GM12878 (cell line): ENCODE data around the gene EIF2S2. TPM values are rescaled to one million over a fixed set of nuclear protein-coding genes. Genes with fewer than 3 reads are reported as not detected.

Source experiments
- ATAC-seq: fragments of 200-7000 bp; cut with Tn5 transposase; 3 replicates; pipeline ENCODE4 v1.9.1; 2020; ENCODE audit warnings: mild to moderate bottlenecking, moderate library complexity
- BruUV-seq: library from RNA; stranded (reverse); fragments of 400-500 nt; replicated peaks from 2 replicates; lab custom pipeline; 2021; lab: Mats Ljungman, UMichigan
- CTCF ChIA-PET: fragments of 300-600 bp; sonication (Branson Sonifier 250); formaldehyde crosslinking; extraction: SDS; loops from one replicate; lab custom pipeline; 2021; ENCODE audit warnings: inconsistent platforms; lab: Yijun Ruan, JAX
- POLR2A ChIA-PET: fragments of 350-600 bp; formaldehyde crosslinking; extraction: SDS; loops from one replicate; lab custom pipeline; 2021; ENCODE audit warnings: inconsistent platforms; lab: Charles Lee
- RAD21 ChIA-PET: fragments of 300-600 bp; sonication (Branson Sonifier 250); formaldehyde crosslinking; loops from one replicate; lab custom pipeline; 2023; ENCODE audit warnings: antibody characterized with exemption; ENCODE audit not compliant: unreplicated experiment; lab: Charles Lee
- SMC1A ChIA-PET: fragments of 300-600 bp; sonication (Branson Sonifier 250); formaldehyde crosslinking; loops from one replicate; lab custom pipeline; 2023; ENCODE audit not compliant: unreplicated experiment, uncharacterized antibody; lab: Charles Lee
- DNase-seq: peaks from one replicate; pipeline ENCODE4 v3.0.0-alpha.2; 2011; ENCODE audit warnings: low read depth, low spot score
- FAIRE-seq: peaks from 3 replicates; lab custom pipeline; 2011; peaks lifted over from hg19 to GRCh38; lab: Jason Lieb, UNC
- H2AFZ ChIP-seq: 2 replicates; pipeline ENCODE4 v1.6.0; 2011; ENCODE audit warnings: low read depth, low read length, control low read depth; ENCODE audit not compliant: control insufficient read depth
- H3K27ac ChIP-seq: 2 replicates; pipeline ENCODE4 v1.5.1; 2011; ENCODE audit warnings: control low read depth; ENCODE audit not compliant: control insufficient read depth, insufficient read depth
- H3K27me3 ChIP-seq, 2 experiments: replicated peaks in 1 of 2; 2 replicates each; pipeline versions ENCODE4 v1.6.0 to v1.6.1; 2011; ENCODE audit warnings: low read length in 1 of 2; ENCODE audit not compliant: control insufficient read depth in 2 of 2, insufficient read depth in 2 of 2
- H3K36me3 ChIP-seq, 2 experiments: 2 replicates each; pipeline ENCODE4 v1.5.1; 2011; ENCODE audit warnings: low read length in 1 of 2; ENCODE audit not compliant: control insufficient read depth in 2 of 2, insufficient read depth in 2 of 2
- H3K4me1 ChIP-seq: 2 replicates; pipeline ENCODE4 v1.6.1; 2011; ENCODE audit warnings: mild to moderate bottlenecking, low read length, moderate library complexity, mixed read lengths; ENCODE audit not compliant: control insufficient read depth, insufficient read depth
- H3K4me2 ChIP-seq: 2 replicates; pipeline ENCODE4 v1.6.0; 2011; ENCODE audit warnings: control low read depth; ENCODE audit not compliant: control insufficient read depth, insufficient read depth
- H3K4me3 ChIP-seq: fragments of 200-600 bp; sonication (generic); 2 replicates; pipeline ENCODE4 v1.5.1; 2016
- H3K79me2 ChIP-seq: 2 replicates; pipeline ENCODE4 v1.6.0; 2011; ENCODE audit warnings: low read length; ENCODE audit not compliant: control insufficient read depth, insufficient read depth
- H3K9ac ChIP-seq: 2 replicates; pipeline ENCODE4 v1.8.0; 2011; ENCODE audit warnings: low read length, control low read depth, mixed read lengths; ENCODE audit not compliant: control insufficient read depth, insufficient read depth
- H3K9me3 ChIP-seq: replicated peaks from 3 replicates; pipeline ENCODE4 v1.5.1; 2011; ENCODE audit warnings: mild to moderate bottlenecking, low read length; ENCODE audit not compliant: control insufficient read depth, insufficient read depth
- H4K20me1 ChIP-seq: 2 replicates; pipeline ENCODE4 v1.6.0; 2011; ENCODE audit not compliant: control insufficient read depth, insufficient read depth
- BCL3 ChIP-seq: IDR thresholded peaks from 2 replicates; pipeline ENCODE4 v1.6.1; 2011; ENCODE audit warnings: borderline replicate concordance, low read depth, mild to moderate bottlenecking, moderate library complexity, low read length; ENCODE audit not compliant: insufficient read depth, poor library complexity, severe bottlenecking
- BCLAF1 ChIP-seq: fragments of 450-650 bp; IDR thresholded peaks from 2 replicates; pipeline ENCODE4 v1.6.1; 2017; ENCODE audit warnings: antibody characterized with exemption, mild to moderate bottlenecking, moderate library complexity
- EGR1 ChIP-seq, 2 experiments: IDR thresholded peaks; 1 replicate in 1 of 2; 2 replicates in 1 of 2; pipeline ENCODE4 v1.6.1; 2011 to 2012; ENCODE audit warnings: low read depth in 2 of 2, low read length in 2 of 2, borderline replicate concordance in 1 of 2, mild to moderate bottlenecking in 1 of 2, moderate library complexity in 1 of 2
- EP300 ChIP-seq, 2 experiments: fragments of 150-350 bp in 1 of 2; IDR thresholded peaks; 2 replicates each; pipeline ENCODE4 v1.6.1; 2011 to 2012; ENCODE audit warnings: low read depth in 2 of 2, low read length in 2 of 2, borderline replicate concordance in 1 of 2, improper control_type of control experiment in 1 of 2, inconsistent platforms in 1 of 2; ENCODE audit not compliant: control insufficient read depth in 1 of 2
- IRF4 ChIP-seq: IDR thresholded peaks from 2 replicates; pipeline ENCODE4 v1.6.1; 2011; ENCODE audit warnings: low read depth, low read length
- NFYA ChIP-seq: IDR thresholded peaks from 2 replicates; pipeline ENCODE4 v1.6.1; 2011; ENCODE audit warnings: low read depth, mild to moderate bottlenecking, low read length, improper control_type of control experiment, borderline replicate concordance
- TAF1 ChIP-seq: IDR thresholded peaks from 2 replicates; pipeline ENCODE4 v1.6.1; 2011; ENCODE audit warnings: mild to moderate bottlenecking, low read depth, low read length, borderline replicate concordance
- TBL1XR1 ChIP-seq: IDR thresholded peaks from 2 replicates; pipeline ENCODE4 v1.6.1; 2012; ENCODE audit warnings: low read depth, low read length, improper control_type of control experiment
- TCF7 ChIP-seq: IDR thresholded peaks from 2 replicates; pipeline ENCODE4 v1.6.1; 2014; ENCODE audit warnings: antibody characterized with exemption, borderline replicate concordance
- ZBTB33 ChIP-seq: fragments of 450-650 bp; IDR thresholded peaks from 2 replicates; pipeline ENCODE4 v1.6.1; 2017; ENCODE audit warnings: mild to moderate bottlenecking
- ZBTB40 ChIP-seq: fragments of 450-650 bp; IDR thresholded peaks from 2 replicates; pipeline ENCODE4 v1.6.1; 2016; ENCODE audit warnings: mild to moderate bottlenecking, moderate library complexity, borderline replicate concordance
- ZNF217 ChIP-seq: fragments of 450-650 bp; IDR thresholded peaks from 2 replicates; pipeline ENCODE4 v1.6.1; 2017; ENCODE audit warnings: antibody characterized with exemption, mild to moderate bottlenecking
- ZNF24 ChIP-seq: fragments of 450-650 bp; IDR thresholded peaks from 2 replicates; pipeline ENCODE4 v1.6.1; 2017; ENCODE audit warnings: antibody characterized with exemption, mild to moderate bottlenecking
- WGBS: methylation state at CpG from one replicate; pipeline ENCODE4 v1.1.6; 2016; ENCODE audit warnings: low lambda C conversion rate; ENCODE audit not compliant: insufficient replicate concordance, insufficient coverage; ENCODE audit errors: missing lambda C conversion rate; 5-methylcytosine and 5-hydroxymethylcytosine counted together
- in situ Hi-C: fragments of 300-500 bp; cut with MboI; formaldehyde crosslinking; loops from 9 replicates; pipeline ENCODE4 v1.14.3; 2018; ENCODE audit warnings: mixed read lengths
- intact Hi-C: fragments of 100-400 bp; cut with micrococcal nuclease; formaldehyde crosslinking; loops from one replicate; pipeline ENCODE4 v1.14.2; 2022; ENCODE audit not compliant: unreplicated experiment
- polyA plus RNA-seq, 11 experiments: library from polyadenylated mRNA; depleted of rRNA in 4 of 11; unstranded in 6 of 11; stranded (reverse) in 5 of 11; fragments of >200 nt; fragmentation: Nextera tagmentation in 4 of 11; fragmentation: Illumina TruSeq in 1 of 11; extraction: Ambion mirVana in 4 of 11; extraction: Trizol in 1 of 11; gene quantifications; 1 replicate in 1 of 11; 2 replicates in 10 of 11; pipeline versions ENCODE4 v1.2.1 to v1.2.3, GENCODE V29; 2011 to 2016; ENCODE audit warnings: inconsistent platforms in 2 of 11, missing spikeins in 2 of 11, low read depth in 1 of 11
- total RNA-seq, 4 experiments: library from RNA; depleted of rRNA in 3 of 4; stranded (reverse); fragments of >200 nt in 3 of 4; fragmentation: Illumina TruSeq in 1 of 4; extraction: Trizol in 1 of 4; gene quantifications; 2 replicates each; pipeline versions ENCODE4 v1.2.1 to v1.2.3, GENCODE V29; 2013 to 2021

Gene EIF2S2
- total and polyA plus RNA-seq, 10 of the 15 experiments (the other 5 are each of a cell fraction or from before 2014, with no cell fraction given), result 60.2 to 153 (median 84.3) TPM

- H3K36me3 ChIP-seq, result peaks cover 23 to 39% of the 10 kb centered on the region in 2 experiments
- H3K4me1 ChIP-seq, result no peaks in the 10 kb centered on the region
- BruUV-seq, result no TSS peak
- no peak overlapping the region for H2AFZ ChIP-seq
- H3K27ac ChIP-seq, result no peak overlapping the region
- WGBS, result 67% methylated on average over 5 of the region's 5 CpGs
- FAIRE-seq, result no peak
- no peaks in the 10 kb centered on the region for H3K79me2 ChIP-seq
- H4K20me1 ChIP-seq, result 0 out of 2 replicates have a peak, but pooled peaks cover 3% of the 10 kb centered on the region
- H3K9ac ChIP-seq, result no peak overlapping the region
- ChIA-PET RAD21 (no interaction called here), CTCF (interaction anchor here (1.1 kb wide), 1 partner anchor 17 kb away, joined by 3 read pairs; no protein-coding TSS in a partner anchor), SMC1A (no interaction called here), POLR2A (interaction anchor here (1.4 kb wide), 1 partner anchor 23 kb away, joined by 3 read pairs; no protein-coding TSS in a partner anchor)
- no peak overlapping the region for H3K4me2 ChIP-seq
- no peak for DNase-seq
- no peaks in the 10 kb centered on the region for H3K27me3 ChIP-seq
- intact Hi-C loops (no loop called here), in situ Hi-C loops (no loop called here)
- no peak overlapping the region for H3K4me3 ChIP-seq
- ATAC-seq, result no peak
- H3K9me3 ChIP-seq, result no peaks in the 10 kb centered on the region
- TF ChIP-seq ZBTB40 (no peak), ZNF217 (no peak), TBL1XR1 (no peak), BCL3 (no peak), TAF1 (no peak), ZNF24 (no peak), IRF4 (no peak), EGR1 (IDR thresholded peaks at IDR 0.05; ENCODE audit: borderline replicate concordance in 1 of 2, low read depth in 2 of 2, low read length in 2 of 2) (no peak), BCLAF1 (no peak), TCF7 (no peak), EP300 (IDR thresholded peaks at IDR 0.05; ENCODE audit: borderline replicate concordance in 1 of 2, control insufficient read depth in 1 of 2, low read depth in 2 of 2, low read length in 2 of 2) (no peak), NFYA (no peak), ZBTB33 (no peak)
Measured at GRCh38 chr20:34085544-34086040, 26.5 kb downstream of the EIF2S2 start.
